ENCODE measurements around the gene LRMDA. TPM values are rescaled to one million over a fixed set of nuclear protein-coding genes. Genes with fewer than 3 reads are reported as not detected.

The LRMDA gene
- total RNA-seq, 4 donors from 2014 or later = 12.0 to 15.9 (median 13.9) TPM

DNA sequence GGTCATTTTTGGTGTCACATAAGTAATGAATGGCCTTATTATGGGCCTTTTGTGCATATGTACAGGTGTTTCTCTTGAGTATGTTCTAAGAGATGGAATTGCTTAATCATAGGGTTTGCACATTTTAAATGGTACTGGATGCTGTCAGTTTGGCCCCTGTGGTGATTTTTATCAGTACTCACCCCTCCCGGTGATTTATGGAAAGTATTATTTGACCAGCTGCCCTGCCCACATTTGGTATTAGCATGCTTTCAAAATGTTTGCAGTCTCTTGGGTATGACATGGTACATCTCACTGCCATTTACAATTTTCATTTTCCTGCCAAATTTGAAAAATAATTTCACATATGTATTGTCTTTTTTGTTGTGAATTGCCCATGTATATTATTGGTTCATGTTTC lies 427.7 kb downstream of the LRMDA start:
- DNase-seq (ENCODE audit: low spot score) = no peak
- ATAC-seq (ENCODE audit: low FRiP score) = no peak
- TF ChIP-seq, protein P1, sequence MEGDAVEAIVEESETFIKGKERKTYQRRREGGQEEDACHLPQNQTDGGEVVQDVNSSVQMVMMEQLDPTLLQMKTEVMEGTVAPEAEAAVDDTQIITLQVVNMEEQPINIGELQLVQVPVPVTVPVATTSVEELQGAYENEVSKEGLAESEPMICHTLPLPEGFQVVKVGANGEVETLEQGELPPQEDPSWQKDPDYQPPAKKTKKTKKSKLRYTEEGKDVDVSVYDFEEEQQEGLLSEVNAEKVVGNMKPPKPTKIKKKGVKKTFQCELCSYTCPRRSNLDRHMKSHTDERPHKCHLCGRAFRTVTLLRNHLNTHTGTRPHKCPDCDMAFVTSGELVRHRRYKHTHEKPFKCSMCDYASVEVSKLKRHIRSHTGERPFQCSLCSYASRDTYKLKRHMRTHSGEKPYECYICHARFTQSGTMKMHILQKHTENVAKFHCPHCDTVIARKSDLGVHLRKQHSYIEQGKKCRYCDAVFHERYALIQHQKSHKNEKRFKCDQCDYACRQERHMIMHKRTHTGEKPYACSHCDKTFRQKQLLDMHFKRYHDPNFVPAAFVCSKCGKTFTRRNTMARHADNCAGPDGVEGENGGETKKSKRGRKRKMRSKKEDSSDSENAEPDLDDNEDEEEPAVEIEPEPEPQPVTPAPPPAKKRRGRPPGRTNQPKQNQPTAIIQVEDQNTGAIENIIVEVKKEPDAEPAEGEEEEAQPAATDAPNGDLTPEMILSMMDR (IDR thresholded peaks at IDR 0.05) = no peak

DNA sequence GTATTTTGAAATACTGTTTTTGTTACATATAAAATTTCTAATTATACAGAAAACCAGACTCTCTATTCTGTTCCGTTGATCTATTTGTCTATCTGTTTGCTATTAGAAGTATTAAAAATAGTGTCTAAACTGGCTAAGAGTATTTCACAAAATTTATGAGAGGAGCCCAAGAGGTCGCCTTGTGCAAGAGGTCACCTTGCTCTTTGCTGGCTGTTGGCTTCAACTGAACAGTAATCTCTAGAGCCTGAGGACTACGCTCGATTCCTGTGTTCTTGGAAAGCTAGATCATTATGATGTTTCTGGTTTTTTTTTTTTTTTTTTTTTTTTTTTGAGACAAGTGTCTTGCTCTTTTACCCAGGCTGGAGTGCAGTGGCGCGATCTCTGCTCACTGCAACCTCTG lies 428.6 kb downstream of the LRMDA start:
- no peak for DNase-seq (ENCODE audit: low spot score)
- no peak for ATAC-seq (ENCODE audit: low FRiP score)

GRCh38 chr10:75861582-75861981 lies 430.2 kb downstream of the LRMDA start:
- no peak for DNase-seq (ENCODE audit: low spot score)
- no peak for ATAC-seq (ENCODE audit: low FRiP score)
- TF ChIP-seq, protein P1 (IDR thresholded peaks at IDR 0.05) = no peak

More for the DNA sequence above, 428.6 kb downstream of the LRMDA start:
- TF ChIP-seq, protein P1 (IDR thresholded peaks at IDR 0.05) = no peak

DNA sequence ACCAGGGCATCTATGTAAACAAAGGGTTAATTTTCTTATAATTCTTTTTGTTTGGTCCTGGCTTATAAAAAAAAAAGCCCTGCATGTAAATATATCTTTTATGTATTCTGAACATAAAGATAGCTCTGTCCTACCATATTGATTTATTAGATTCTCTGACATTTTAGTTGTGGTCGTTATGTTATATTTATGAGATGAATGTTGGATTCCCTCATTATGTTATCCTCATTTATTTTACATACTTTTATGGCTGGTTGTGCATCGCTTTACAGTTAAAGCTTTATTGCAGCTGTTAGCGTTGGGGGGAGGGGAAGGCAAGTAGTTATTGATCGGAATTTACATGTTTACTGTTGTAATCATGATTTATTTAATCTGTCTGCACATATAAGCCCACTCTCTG lies 431.5 kb downstream of the LRMDA start:
- ATAC-seq (ENCODE audit: low FRiP score) (no peak), DNase-seq (ENCODE audit: low spot score) (no peak)
- TF ChIP-seq, protein P1 (IDR thresholded peaks at IDR 0.05) = no peak

DNA sequence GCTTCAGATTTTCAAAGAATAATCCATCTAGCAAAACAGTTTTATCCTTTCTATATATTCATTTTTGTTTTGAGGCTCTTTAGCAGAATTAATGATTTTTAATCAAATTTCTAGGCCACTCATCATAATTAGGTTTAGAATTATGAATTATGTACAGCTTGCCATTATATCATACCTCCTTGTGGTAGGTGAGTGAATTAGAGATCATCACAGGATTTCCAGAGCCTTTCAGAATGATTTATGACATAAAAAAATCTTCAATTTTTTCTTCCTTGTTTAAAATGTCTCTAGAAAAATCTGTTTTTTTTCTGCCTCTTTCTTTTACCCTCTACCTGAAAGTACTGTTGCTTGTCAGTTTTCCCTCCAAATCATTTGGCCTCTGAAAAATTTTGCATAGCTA lies 433.3 kb downstream of the LRMDA start:
- TF ChIP-seq, protein P1 (IDR thresholded peaks at IDR 0.05) = no peak
- ATAC-seq (ENCODE audit: low FRiP score) = no peak

DNA sequence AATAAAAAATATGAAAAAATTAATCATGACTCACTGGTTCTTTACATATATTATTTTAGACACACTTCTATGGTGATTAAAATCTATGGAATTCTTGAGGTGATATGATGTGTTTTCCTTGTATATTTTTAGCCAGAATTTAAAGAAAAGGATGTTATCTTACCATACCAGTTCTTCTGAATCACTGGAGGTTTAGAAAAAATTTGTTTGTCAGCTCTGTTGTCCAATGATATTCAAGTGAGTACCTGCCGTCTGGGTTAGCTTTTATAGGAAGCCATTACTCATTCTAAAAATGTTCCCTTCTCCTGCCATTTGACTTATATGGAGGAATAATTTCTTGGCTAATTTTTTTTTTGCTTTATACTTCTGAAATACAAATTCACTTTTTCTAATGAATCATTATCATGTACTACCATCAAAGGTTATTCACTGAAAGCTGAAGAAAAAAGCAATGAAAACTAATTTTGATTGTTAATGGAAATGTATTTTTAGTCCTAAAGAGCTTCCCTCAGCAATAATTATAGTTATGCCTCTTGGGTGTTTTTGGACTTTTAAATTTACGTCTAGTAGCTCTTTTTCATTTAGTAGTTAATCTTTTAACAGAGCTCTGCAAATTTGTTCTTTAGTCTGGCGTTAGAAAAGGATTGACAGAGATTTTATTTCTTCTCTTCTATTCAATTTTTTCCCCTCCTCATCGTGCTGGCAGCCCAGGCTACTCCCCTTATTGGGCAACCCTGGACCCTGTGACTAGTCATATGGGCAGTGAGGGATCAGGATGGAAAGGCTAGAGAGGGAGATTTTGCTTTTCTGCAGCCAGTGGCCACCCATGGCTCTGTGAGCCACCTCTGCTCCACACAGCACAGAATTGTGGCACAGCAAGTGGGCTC lies 434.2 kb downstream of the LRMDA start:
- DNase-seq (ENCODE audit: low spot score) (no peak), ATAC-seq (ENCODE audit: low FRiP score) (no peak)
- TF ChIP-seq, protein P1 (IDR thresholded peaks at IDR 0.05) = no peak

More for the DNA sequence above, 433.3 kb downstream of the LRMDA start:
- DNase-seq (ENCODE audit: low spot score) = no peak

DNA sequence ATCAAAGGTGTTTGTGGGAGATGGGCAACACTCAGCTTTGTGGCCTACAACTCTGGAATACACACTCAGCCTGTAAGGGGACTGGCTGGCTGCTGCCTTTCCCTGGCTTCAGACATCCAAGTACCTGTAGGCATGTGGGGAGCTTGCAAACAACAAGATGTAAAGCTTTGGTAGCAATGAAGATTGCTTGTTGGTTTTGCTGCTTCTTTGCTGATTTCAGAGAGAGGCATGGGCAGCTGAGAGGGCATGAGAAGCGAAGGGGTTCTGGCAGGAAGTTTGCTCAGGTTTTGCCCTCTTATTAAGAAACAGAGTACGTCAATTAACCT lies 434.8 kb downstream of the LRMDA start:
- DNase-seq (ENCODE audit: low spot score) = no peak
- TF ChIP-seq, protein P1 (IDR thresholded peaks at IDR 0.05) = no peak
- ATAC-seq (ENCODE audit: low FRiP score) = no peak

Data from omental fat pad (tissue), 4 donors.